ENCODE data around the gene LRPAP1. TPM values are rescaled to one million over a fixed set of nuclear protein-coding genes. Genes with fewer than 3 reads are reported as not detected.
"Not testable (repeated sequence)": the region's sequence is repeated elsewhere in the genome, so short reads cannot be mapped to it uniquely, and the experiment has no call there.

The LRPAP1 gene
- total RNA-seq: 65.7 and 69.3 TPM in 2 replicates

- intact Hi-C loops (cut with micrococcal nuclease): loop anchor here (1.0 to 10.0 kb wide), 3 partner anchors 240 to 777 kb away; partner anchors contain the start of gene TNIP2
Measured at GRCh38 chr4:3531879-3532750, at the start of gene LRPAP1. TSS of gene LRPAP1 (minus strand) at chr4:3532422. CDS start at chr4:3532412, 10 bp downstream.

- intact Hi-C loops (cut with micrococcal nuclease): not testable (repeated sequence)
Measured at GRCh38 chr4:3581334-3582090, 49.3 kb upstream of the LRPAP1 start.

- intact Hi-C loops (cut with micrococcal nuclease): not testable (repeated sequence)
Measured at GRCh38 chr4:3580859-3581258, 48.6 kb upstream of the LRPAP1 start.

- intact Hi-C loops (cut with micrococcal nuclease): not testable (repeated sequence)
Measured at GRCh38 chr4:3578527-3579144, 46.4 kb upstream of the LRPAP1 start.

- intact Hi-C loops (cut with micrococcal nuclease): not testable (repeated sequence)
Measured at GRCh38 chr4:3578052-3578451, 45.8 kb upstream of the LRPAP1 start.

GRCh38 chr4:3577208-3577892, 45.1 kb upstream of the LRPAP1 start:
- intact Hi-C loops (cut with micrococcal nuclease): not testable (repeated sequence)

GRCh38 chr4:3576533-3577207, 44.4 kb upstream of the LRPAP1 start:
- intact Hi-C loops (cut with micrococcal nuclease): not testable (repeated sequence)

- intact Hi-C loops (cut with micrococcal nuclease): not testable (repeated sequence)
Measured at GRCh38 chr4:3575426-3576369, 43.5 kb upstream of the LRPAP1 start.

GRCh38 chr4:3574865-3575264, 42.6 kb upstream of the LRPAP1 start:
- intact Hi-C loops (cut with micrococcal nuclease): not testable (repeated sequence)

GRCh38 chr4:3574346-3574745, 42.1 kb upstream of the LRPAP1 start:
- intact Hi-C loops (cut with micrococcal nuclease): not testable (repeated sequence)

- intact Hi-C loops (cut with micrococcal nuclease): no loop called here
Measured at GRCh38 chr4:3573131-3573530, 40.9 kb upstream of the LRPAP1 start.

GRCh38 chr4:3572363-3572762, 40.1 kb upstream of the LRPAP1 start:
- intact Hi-C loops (cut with micrococcal nuclease): no loop called here

- intact Hi-C loops (cut with micrococcal nuclease): no loop called here
Measured at GRCh38 chr4:3571921-3572320, 39.7 kb upstream of the LRPAP1 start.

- intact Hi-C loops (cut with micrococcal nuclease): not testable (repeated sequence)
Measured at GRCh38 chr4:3570923-3571322, 38.7 kb upstream of the LRPAP1 start.

- intact Hi-C loops (cut with micrococcal nuclease): not testable (repeated sequence)
Measured at GRCh38 chr4:3569611-3570010, 37.4 kb upstream of the LRPAP1 start.

GRCh38 chr4:3566701-3567100, 34.5 kb upstream of the LRPAP1 start:
- intact Hi-C loops (cut with micrococcal nuclease): not testable (repeated sequence)

GRCh38 chr4:3566301-3566700, 34.1 kb upstream of the LRPAP1 start:
- intact Hi-C loops (cut with micrococcal nuclease): not testable (repeated sequence)

GRCh38 chr4:3564948-3565347, 32.7 kb upstream of the LRPAP1 start:
- intact Hi-C loops (cut with micrococcal nuclease): not testable (repeated sequence)

GRCh38 chr4:3563403-3563802, 31.2 kb upstream of the LRPAP1 start:
- intact Hi-C loops (cut with micrococcal nuclease): no loop called here

Data from T-helper 2 cell treated with Interferon-gamma antibody and Interleukin-4, amounts not matched to agents 100 ng/mL and 5 ng/mL, for 36 hours (primary cell).